ENCODE measurements around the gene GIMAP5. TPM values are rescaled to one million over a fixed set of nuclear protein-coding genes. Genes with fewer than 3 reads are reported as not detected.
A peak's percentile ranks its signal among the peaks of the same experiment; 100 is the strongest.

Gene GIMAP5
- total and polyA plus RNA-seq, 2 donors (not counting 1 experiment from before 2014, with no cell fraction given): not detected

DNA sequence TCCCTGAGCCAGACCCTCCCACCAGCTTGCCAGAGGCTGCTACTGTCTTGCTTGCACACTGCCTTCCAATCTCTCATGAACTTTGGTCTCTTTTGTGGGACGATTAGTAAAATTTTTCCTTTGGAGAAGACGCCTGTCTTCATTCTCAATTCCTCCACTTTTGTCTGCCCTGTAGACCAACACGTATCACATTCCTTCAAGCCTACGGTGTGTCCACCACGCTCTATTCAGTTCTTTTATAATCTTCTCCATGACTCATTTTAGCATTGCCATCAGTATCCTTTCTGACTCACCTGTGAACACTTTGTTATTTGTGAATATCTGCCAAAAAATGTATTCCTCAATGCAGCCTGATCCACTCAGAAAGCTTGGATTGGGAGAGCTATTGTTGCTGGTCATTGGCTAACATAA is 1.4 kb downstream of the GIMAP5 start:
- H4K20me1 ChIP-seq (ENCODE audit: control insufficient read depth, extremely low read depth, insufficient read depth, low read length): no peaks in the 10 kb centered on the region
- H3K4me1 ChIP-seq (ENCODE audit: control insufficient read depth, extremely low read depth, insufficient read depth, low read length): no peaks in the 10 kb centered on the region
- no peaks in the 10 kb centered on the region for H3K9me3 ChIP-seq (ENCODE audit: control insufficient read depth, insufficient read depth, low read depth, low read length)
- TF ChIP-seq CTCF (conservative IDR thresholded peaks at IDR 0.05 in 1 of 2, IDR thresholded peaks at IDR 0.05 in 1 of 2; ENCODE audit: low read depth in 1 of 2, low read length in 2 of 2) (no peak), EZH2 (IDR thresholded peaks at IDR 0.05; ENCODE audit: low read length, missing control alignments) (no peak)
- DNase-seq (ENCODE audit: low read depth in 2 of 2): peak in 1 of 2 donors; percentile 10
- no peak overlapping the region for H2AFZ ChIP-seq (ENCODE audit: low read length)
- H3K4me2 ChIP-seq (ENCODE audit: extremely low read depth, insufficient read depth, low read length): no peak overlapping the region
- H3K79me2 ChIP-seq (ENCODE audit: control insufficient read depth, insufficient read depth, low read length): no peaks in the 10 kb centered on the region
- no peaks in the 10 kb centered on the region for H3K36me3 ChIP-seq (ENCODE audit: control insufficient read depth, insufficient read depth, low read length)
- H3K9ac ChIP-seq (ENCODE audit: insufficient read depth, low read length): no peak overlapping the region
- H3K4me3 ChIP-seq (replicated peaks in 1 of 4; ENCODE audit: control extremely low read depth in 1 of 4, insufficient read depth in 1 of 4, low read depth in 3 of 4, low read length in 4 of 4): no peak overlapping the region
- H3K27me3 ChIP-seq (ENCODE audit: control insufficient read depth, insufficient read depth, low read length): no peaks in the 10 kb centered on the region
- no peak overlapping the region for H3K27ac ChIP-seq (ENCODE audit: insufficient read depth, low read length)

- no peak for TF ChIP-seq CTCF (conservative IDR thresholded peaks at IDR 0.05 in 1 of 2, IDR thresholded peaks at IDR 0.05 in 1 of 2; ENCODE audit: low read depth in 1 of 2, low read length in 2 of 2)
- TF ChIP-seq EZH2 (IDR thresholded peaks at IDR 0.05; ENCODE audit: low read length, missing control alignments): no peak
- H3K4me2 ChIP-seq (ENCODE audit: extremely low read depth, insufficient read depth, low read length): no peak overlapping the region
- H3K27ac ChIP-seq (ENCODE audit: insufficient read depth, low read length): no peak overlapping the region
Measured at GRCh38 chr7:150739033-150739432, 1.8 kb downstream of the GIMAP5 start.

DNA sequence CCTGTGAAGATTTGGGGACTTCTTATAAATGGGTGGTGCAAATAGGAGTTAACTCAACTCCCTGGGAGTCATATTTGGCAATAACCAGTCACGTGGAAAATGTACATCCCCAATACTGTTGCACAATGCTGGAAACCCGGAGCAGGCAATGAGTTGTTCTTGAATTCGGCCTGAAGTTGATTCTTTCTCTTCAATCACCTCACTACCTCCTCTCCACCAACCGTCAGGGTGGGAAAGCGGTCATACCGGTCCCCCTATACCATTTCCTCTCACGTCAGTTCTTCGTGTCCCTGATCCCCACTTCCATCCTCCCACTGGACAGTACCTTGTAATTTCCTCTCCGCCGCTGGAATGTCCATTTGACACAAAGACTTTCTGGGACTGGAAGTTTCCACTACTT is 2.8 kb downstream of the GIMAP5 start:
- no peak overlapping the region for H3K4me2 ChIP-seq (ENCODE audit: extremely low read depth, insufficient read depth, low read length)
- no peak for TF ChIP-seq CTCF (conservative IDR thresholded peaks at IDR 0.05 in 1 of 2, IDR thresholded peaks at IDR 0.05 in 1 of 2; ENCODE audit: low read depth in 1 of 2, low read length in 2 of 2)
- TF ChIP-seq EZH2 (IDR thresholded peaks at IDR 0.05; ENCODE audit: low read length, missing control alignments): no peak
- H3K4me1 ChIP-seq (ENCODE audit: control insufficient read depth, extremely low read depth, insufficient read depth, low read length): no peaks in the 10 kb centered on the region

More at GRCh38 chr7:150739033-150739432, 1.8 kb downstream of the GIMAP5 start:
- Histone ChIP-seq H2AFZ (ENCODE audit: low read length) (no peak overlapping the region), H3K9ac (ENCODE audit: insufficient read depth, low read length) (no peak overlapping the region), H4K20me1 (ENCODE audit: control insufficient read depth, extremely low read depth, insufficient read depth, low read length) (no peaks in the 10 kb centered on the region), H3K79me2 (ENCODE audit: control insufficient read depth, insufficient read depth, low read length) (no peaks in the 10 kb centered on the region), H3K9me3 (ENCODE audit: control insufficient read depth, insufficient read depth, low read depth, low read length) (no peaks in the 10 kb centered on the region), H3K36me3 (ENCODE audit: control insufficient read depth, insufficient read depth, low read length) (no peaks in the 10 kb centered on the region), H3K4me1 (ENCODE audit: control insufficient read depth, extremely low read depth, insufficient read depth, low read length) (no peaks in the 10 kb centered on the region), H3K4me3 (replicated peaks in 1 of 4; ENCODE audit: control extremely low read depth in 1 of 4, insufficient read depth in 1 of 4, low read depth in 3 of 4, low read length in 4 of 4) (no peak overlapping the region), H3K27me3 (ENCODE audit: control insufficient read depth, insufficient read depth, low read length) (no peaks in the 10 kb centered on the region)
- DNase-seq (ENCODE audit: low read depth in 2 of 2): no peak

More for the DNA sequence above, 2.8 kb downstream of the GIMAP5 start:
- Histone ChIP-seq H4K20me1 (ENCODE audit: control insufficient read depth, extremely low read depth, insufficient read depth, low read length) (no peaks in the 10 kb centered on the region), H3K36me3 (ENCODE audit: control insufficient read depth, insufficient read depth, low read length) (no peaks in the 10 kb centered on the region), H2AFZ (ENCODE audit: low read length) (no peak overlapping the region), H3K27ac (ENCODE audit: insufficient read depth, low read length) (no peak overlapping the region), H3K79me2 (ENCODE audit: control insufficient read depth, insufficient read depth, low read length) (no peaks in the 10 kb centered on the region), H3K27me3 (ENCODE audit: control insufficient read depth, insufficient read depth, low read length) (no peaks in the 10 kb centered on the region), H3K4me3 (replicated peaks in 1 of 4; ENCODE audit: control extremely low read depth in 1 of 4, insufficient read depth in 1 of 4, low read depth in 3 of 4, low read length in 4 of 4) (no peak overlapping the region), H3K9ac (ENCODE audit: insufficient read depth, low read length) (no peak overlapping the region), H3K9me3 (ENCODE audit: control insufficient read depth, insufficient read depth, low read depth, low read length) (no peaks in the 10 kb centered on the region)
- DNase-seq (ENCODE audit: low read depth in 2 of 2): no peak

Measured in fibroblast of lung (primary cell).